HG03469 (cell line): ENCODE measurements around the gene HMCES.

ENCODE experiments used
- ATAC-seq: cut with Tn5 transposase; IDR thresholded peaks from one replicate; pipeline ENCODE4 v1.9.1; 2021; ENCODE audit warnings: mild to moderate bottlenecking, moderate library complexity, moderate number of reproducible peaks; ENCODE audit not compliant: unreplicated experiment

HMCES gene

GRCh38 chr3:129278439-129278965, at the start of gene HMCES:
Gene HMCES, plus strand, starts transcription at chr3:129278870. Its CDS starts 863 bp downstream, at chr3:129279733.
- ATAC-seq, result no peak

DNA sequence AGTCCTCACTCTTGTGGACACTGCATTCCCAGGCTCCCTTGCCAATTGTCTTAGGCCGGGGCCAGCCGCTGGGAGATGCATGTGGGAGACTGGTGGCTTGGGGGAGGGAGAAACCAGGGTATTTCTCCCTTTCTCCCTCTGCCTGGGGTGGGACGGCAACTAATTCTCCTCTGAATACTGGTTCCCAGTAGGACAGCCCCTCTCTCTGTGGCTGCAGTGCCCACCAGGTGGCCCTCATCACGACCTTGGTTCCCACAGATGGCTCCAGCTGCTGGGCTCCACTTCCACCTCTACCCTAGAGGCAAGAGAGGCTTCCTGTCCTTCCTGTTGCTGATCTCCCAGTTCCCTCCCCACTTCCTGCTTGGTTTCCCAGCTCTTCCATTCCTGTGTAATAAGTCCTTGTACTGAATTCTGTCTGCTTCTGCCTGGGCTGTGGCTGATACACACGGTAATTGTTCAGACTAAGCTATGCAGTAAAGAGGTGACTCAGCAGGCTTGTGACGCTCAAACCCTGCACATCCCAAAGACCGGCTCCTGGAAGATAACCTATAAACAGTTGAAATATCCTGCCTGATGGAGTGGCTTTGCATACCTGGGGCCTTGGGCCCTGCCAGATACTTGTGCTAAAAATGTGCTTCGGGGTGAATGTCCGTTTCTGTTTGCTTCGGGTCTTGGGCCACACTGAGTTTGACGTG, 49.6 kb upstream of the HMCES start:
- no peak for ATAC-seq

- no peak for ATAC-seq
Observed at GRCh38 chr3:129230311-129231019, 48.2 kb upstream of the HMCES start.

- ATAC-seq, result no peak
Observed at GRCh38 chr3:129231331-129232119, 47.1 kb upstream of the HMCES start.

- ATAC-seq, result peak; percentile 90
Observed at GRCh38 chr3:129233538-129233937, 45.1 kb upstream of the HMCES start.

DNA sequence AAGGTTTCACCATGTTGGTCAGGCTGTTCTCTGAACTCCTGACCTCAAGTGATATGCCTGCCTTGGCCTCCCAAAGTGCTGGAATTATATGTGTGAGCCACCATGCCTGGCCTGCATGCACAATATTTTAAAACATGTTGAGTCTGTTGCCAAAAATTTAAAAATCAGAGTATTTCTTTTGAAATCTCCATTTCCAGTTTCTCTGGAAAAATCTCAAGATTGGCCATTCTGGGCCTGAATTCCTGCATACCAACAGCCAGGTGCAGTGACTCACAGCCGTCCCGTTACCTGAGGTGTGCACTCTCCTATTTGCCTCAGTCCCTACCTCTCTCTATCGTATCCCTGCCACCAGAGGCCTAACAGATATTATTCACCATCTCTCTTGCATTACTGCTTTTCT, 44.2 kb upstream of the HMCES start:
- no peak for ATAC-seq

GRCh38 chr3:129235344-129235917, 43.2 kb upstream of the HMCES start:
- no peak for ATAC-seq

- ATAC-seq, result no peak
Observed at GRCh38 chr3:129238945-129239705, 39.5 kb upstream of the HMCES start.

DNA sequence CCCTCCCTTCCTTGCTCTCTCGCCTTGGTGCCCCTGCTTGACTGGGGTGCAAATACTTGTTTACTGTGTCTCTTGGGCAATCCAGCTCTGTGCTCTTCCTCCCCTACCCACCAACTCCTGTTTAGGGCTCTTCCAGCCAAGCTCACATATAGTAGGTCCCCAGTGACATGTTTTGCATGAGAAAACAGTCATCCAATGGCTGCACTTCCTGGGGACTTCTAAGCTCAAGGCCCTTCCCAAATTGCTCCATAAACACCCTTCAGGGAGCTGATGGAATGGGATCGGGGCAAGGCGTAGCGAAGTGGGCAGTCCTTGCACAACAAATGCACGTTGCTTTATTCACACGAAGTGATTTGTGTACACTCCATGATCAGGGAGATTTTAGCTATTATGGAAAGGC, 38.7 kb upstream of the HMCES start:
- ATAC-seq, result no peak

DNA sequence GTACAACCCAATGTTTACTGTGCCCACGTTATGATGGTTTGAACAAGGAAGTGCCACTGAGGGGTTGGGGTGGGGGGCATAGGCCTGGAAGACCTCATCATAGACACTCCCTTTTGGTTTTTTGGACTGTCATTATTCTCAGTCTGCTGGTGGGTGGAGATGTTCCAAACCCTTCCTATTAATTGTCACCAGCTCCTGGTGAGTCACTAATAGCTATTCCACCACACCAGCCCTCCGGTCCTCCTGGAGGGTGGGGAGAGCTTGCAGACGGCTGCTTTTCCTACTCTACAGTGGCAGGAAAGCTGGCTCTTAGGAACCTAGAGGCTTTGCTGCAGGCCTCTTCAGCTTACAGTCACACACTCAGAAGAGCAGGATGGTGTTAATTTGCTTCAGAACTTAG, 38.2 kb upstream of the HMCES start:
- no peak for ATAC-seq

- no peak for ATAC-seq
Observed at GRCh38 chr3:129245141-129245540, 33.5 kb upstream of the HMCES start.

GRCh38 chr3:129245641-129246306, 32.9 kb upstream of the HMCES start:
- ATAC-seq, result peak; percentile 57

DNA sequence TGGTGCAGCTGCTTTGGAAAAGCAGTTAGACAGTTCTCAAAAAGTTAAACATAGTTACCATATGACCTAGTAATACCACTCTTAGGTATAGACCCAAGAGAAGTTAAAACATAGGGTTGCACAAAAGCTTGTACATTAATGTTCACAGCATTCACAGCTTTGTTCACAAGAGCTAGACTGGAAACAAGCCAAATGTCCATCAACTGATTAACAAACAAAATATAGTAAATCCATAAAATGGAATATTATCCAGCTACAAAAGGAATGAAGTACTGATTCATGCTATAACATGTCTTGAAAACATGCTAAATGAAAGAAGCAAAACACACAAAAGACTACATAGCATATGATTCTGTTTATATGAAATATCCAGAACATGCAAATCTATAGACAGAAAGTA, 32.0 kb upstream of the HMCES start:
- ATAC-seq, result no peak

GRCh38 chr3:129248286-129248979, 30.2 kb upstream of the HMCES start:
- ATAC-seq, result no peak

- ATAC-seq, result peak; percentile 52
Observed at GRCh38 chr3:129249284-129250065, 29.2 kb upstream of the HMCES start, which contains the start of gene COPG1. Gene COPG1, plus strand, starts transcription at chr3:129249606. Its CDS starts 104 bp downstream, at chr3:129249710.

DNA sequence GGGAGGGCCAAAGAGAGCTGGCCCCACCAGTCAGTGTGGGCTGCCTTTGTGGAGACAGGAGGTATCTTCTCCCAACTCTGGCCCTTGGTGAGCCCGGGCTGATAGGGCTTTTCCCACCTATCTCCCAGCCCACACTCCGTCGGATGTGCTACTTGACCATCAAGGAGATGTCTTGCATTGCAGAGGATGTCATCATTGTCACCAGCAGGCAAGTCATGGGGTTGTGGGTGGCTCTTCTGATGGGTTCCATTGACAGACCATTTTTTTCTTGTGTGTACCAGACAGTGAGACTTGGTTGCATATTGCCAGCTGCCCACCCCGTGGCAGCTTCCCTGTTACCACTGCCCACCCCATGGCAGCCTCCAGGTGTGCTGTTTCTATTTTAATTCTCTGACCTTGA, 25.9 kb upstream of the HMCES start:
- no peak for ATAC-seq

- no peak for ATAC-seq
Observed at GRCh38 chr3:129254536-129255230, 24.0 kb upstream of the HMCES start.

- ATAC-seq, result no peak
Observed at GRCh38 chr3:129256270-129256669, 22.4 kb upstream of the HMCES start.
